ENCODE data around the gene ACTG1. TPM values are rescaled to one million over a fixed set of nuclear protein-coding genes. Genes with fewer than 3 reads are reported as not detected.

The ACTG1 gene
- total and polyA plus RNA-seq, 2 of the 4 experiments (the other 2 are of a cell fraction) = 10,907 to 15,732 TPM

GRCh38 chr17:81537856-81538555 lies 25.4 kb upstream of the ACTG1 start:
- H2BK120ac ChIP-seq (ENCODE audit: low read depth, low read length) = no peak overlapping the region
- no peak overlapping the region for H3K27ac ChIP-seq (ENCODE audit: insufficient read depth, low read length)
- H3K9me1 ChIP-seq (ENCODE audit: insufficient read depth, low read length) = no peaks in the 10 kb centered on the region
- no peaks in the 10 kb centered on the region for H3K9me3 ChIP-seq (ENCODE audit: control insufficient read depth, insufficient read depth, low read length)
- BruUV-seq (replicated peaks) = no TSS peak
- no peaks in the 10 kb centered on the region; a peak in 1 of 4 replicates for H3K79me1 ChIP-seq (ENCODE audit: low read depth in 1 of 2, low read length in 2 of 2)
- H3K4ac ChIP-seq (ENCODE audit: low read depth, low read length) = no peak overlapping the region
- H2AK5ac ChIP-seq (ENCODE audit: low read depth, low read length) = no peak overlapping the region
- H3K9ac ChIP-seq (ENCODE audit: low read depth, low read length) = no peak overlapping the region
- H2BK5ac ChIP-seq (ENCODE audit: low read depth, low read length, poor library complexity, severe bottlenecking) = no peak overlapping the region
- H2AFZ ChIP-seq (replicated peaks; ENCODE audit: low read length, poor library complexity) = no peak overlapping the region
- TF ChIP-seq CEBPB (IDR thresholded peaks at IDR 0.05; ENCODE audit: low read depth, low read length) = no peak
- no peak for TF ChIP-seq ELK1 (IDR thresholded peaks at IDR 0.05; ENCODE audit: borderline replicate concordance, low read depth, low read length)
- H3K36me3 ChIP-seq (ENCODE audit: control insufficient read depth, insufficient read depth, low read length) = peaks cover 19% of the 10 kb centered on the region; the same call in 1 of the 2 replicates
- no peak; the same call in 1 of the 2 replicates for ATAC-seq (ENCODE audit: low read depth)
- no peaks in the 10 kb centered on the region for H3K4me1 ChIP-seq (ENCODE audit: control insufficient read depth, insufficient read depth, low read length)
- no peak overlapping the region for H3K14ac ChIP-seq (replicated peaks; ENCODE audit: low read depth, low read length)
- ChIA-PET CTCF (no interaction called here), POLR2A (ENCODE audit: unreplicated experiment) (no interaction called here)
- no peak overlapping the region for H2BK20ac ChIP-seq (ENCODE audit: low read depth, low read length)
- peaks cover 7% of the 10 kb centered on the region; the same call in 1 of the 2 replicates for H4K20me1 ChIP-seq (ENCODE audit: insufficient read depth, low read length)
- H2BK15ac ChIP-seq (ENCODE audit: low read depth, low read length) = no peak overlapping the region
- 84% methylated on average over 15 of the region's 26 CpGs; no CpG with 5 or more reads in 1 of the 2 experiments for WGBS, 2 experiments (ENCODE audit: extremely low coverage in 2 of 2, insufficient read length in 1 of 2)
- peaks cover 10% of the 10 kb centered on the region; the same call in 1 of the 2 replicates for H3K27me3 ChIP-seq (ENCODE audit: control insufficient read depth, insufficient read depth, low read length)
- intact Hi-C loops (cut with micrococcal nuclease) (no loop called here), dilution Hi-C loops (cut with HindIII; ENCODE audit: low sequenced_read_pairs, unreplicated experiment) (no loop called here), in situ Hi-C loops (cut with MboI; ENCODE audit: low sequenced_read_pairs) (no loop called here)
- H3K56ac ChIP-seq (ENCODE audit: extremely low read depth, insufficient read depth, low read length) = no peak overlapping the region
- H2AK9ac ChIP-seq (replicated peaks; ENCODE audit: low read depth, low read length, poor library complexity) = peak overlapping the region; percentile 42
- H4K8ac ChIP-seq (ENCODE audit: low read depth in 2 of 2, low read length in 2 of 2) = no peak overlapping the region
- H3K23ac ChIP-seq (ENCODE audit: low read depth, low read length) = no peak overlapping the region
- H3K4me2 ChIP-seq (ENCODE audit: low read depth, low read length) = no peak overlapping the region
- H4K91ac ChIP-seq (ENCODE audit: insufficient read depth, low read depth, low read length) = no peak overlapping the region
- no peak overlapping the region for H3K18ac ChIP-seq (ENCODE audit: low read depth, low read length)
- no peak overlapping the region for H4K5ac ChIP-seq (ENCODE audit: low read depth, low read length)
- no peak for DNase-seq
- H3K4me3 ChIP-seq (ENCODE audit: insufficient read depth, low read depth, low read length) = no peak overlapping the region
